Measurements from ENCODE around the gene CSRP2.

DNA sequence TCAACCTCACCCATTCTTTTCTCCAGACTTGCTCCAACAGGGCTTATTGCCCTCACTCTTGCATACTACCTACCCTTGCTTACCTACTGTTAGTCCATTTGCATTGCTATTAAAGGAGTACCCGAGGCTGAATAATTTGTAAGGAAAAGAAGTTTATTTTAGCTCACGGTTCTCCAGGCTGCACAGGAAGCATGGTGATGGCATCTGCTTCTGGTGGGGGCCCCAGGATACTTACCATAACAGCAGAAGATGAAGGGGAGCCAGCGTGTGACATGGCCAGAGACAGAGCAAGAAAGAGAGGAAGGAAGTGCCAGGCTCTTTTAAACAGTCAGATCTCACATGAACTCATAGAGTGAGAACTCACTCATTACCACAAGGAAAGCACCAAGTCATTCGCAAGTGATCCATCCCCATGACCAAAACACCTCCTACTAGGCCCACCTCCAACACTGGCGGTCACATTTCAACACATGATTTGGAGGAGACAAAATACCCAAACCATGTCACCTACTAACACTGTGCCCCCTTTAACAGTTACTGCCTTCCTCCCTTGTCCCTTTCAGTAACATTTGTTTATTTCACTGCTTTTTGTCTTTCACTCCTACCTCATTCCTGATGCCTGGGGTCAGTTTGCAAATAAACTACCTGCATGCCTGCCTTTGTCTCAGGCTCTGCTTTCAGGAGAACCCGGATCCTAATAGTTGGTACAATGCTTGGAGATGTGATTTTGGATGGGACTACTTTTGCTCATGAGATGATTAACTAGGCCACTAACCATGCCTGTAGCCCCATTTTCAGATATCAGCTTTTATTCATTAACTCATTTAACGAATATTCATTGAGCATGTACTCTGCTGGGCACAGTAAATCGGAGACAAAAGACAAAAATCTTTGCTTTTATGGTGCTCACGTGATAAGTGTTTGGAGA lies 41.6 kb upstream of the CSRP2 start:
- TF ChIP-seq RAD21 (IDR thresholded peaks at IDR 0.05) (no peak), GABPA (IDR thresholded peaks at IDR 0.05 in 1 of 2, conservative IDR thresholded peaks at IDR 0.05 in 1 of 2) (no peak), CTCF (IDR thresholded peaks at IDR 0.05; ENCODE audit: low read depth, low read length, missing input control) (no peak), FOXA2 (IDR thresholded peaks at IDR 0.05) (no peak), JUND (IDR thresholded peaks at IDR 0.05) (no peak)
- TF ChIP-seq, protein P1, sequence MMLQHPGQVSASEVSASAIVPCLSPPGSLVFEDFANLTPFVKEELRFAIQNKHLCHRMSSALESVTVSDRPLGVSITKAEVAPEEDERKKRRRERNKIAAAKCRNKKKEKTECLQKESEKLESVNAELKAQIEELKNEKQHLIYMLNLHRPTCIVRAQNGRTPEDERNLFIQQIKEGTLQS (IDR thresholded peaks at IDR 0.05): no peak
- TF ChIP-seq, protein P2, sequence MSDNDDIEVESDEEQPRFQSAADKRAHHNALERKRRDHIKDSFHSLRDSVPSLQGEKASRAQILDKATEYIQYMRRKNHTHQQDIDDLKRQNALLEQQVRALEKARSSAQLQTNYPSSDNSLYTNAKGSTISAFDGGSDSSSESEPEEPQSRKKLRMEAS (IDR thresholded peaks at IDR 0.05): no peak

All from liver (tissue), 3 donors.